Osteocyte (in vitro differentiated cells): ENCODE measurements around the gene PFDN6. TPM values are rescaled to one million over a fixed set of nuclear protein-coding genes. Genes with fewer than 3 reads are reported as not detected.

Experiments used
- DNase-seq: peaks from one replicate; pipeline ENCODE4 v3.0.0; 2021; ENCODE audit warnings: mixed read lengths; ENCODE audit not compliant: unreplicated experiment; ENCODE audit errors: extremely low spot score
- H3K27ac Mint-ChIP-seq: one replicate; pipeline ENCODE4 v1.8.0; 2021; ENCODE audit warnings: mild to moderate bottlenecking, mixed read lengths; ENCODE audit not compliant: unreplicated experiment
- H3K27me3 Mint-ChIP-seq: one replicate; pipeline ENCODE4 v1.8.0; 2021; ENCODE audit warnings: mixed read lengths; ENCODE audit not compliant: unreplicated experiment
- H3K36me3 Mint-ChIP-seq: one replicate; pipeline ENCODE4 v1.8.0; 2021; ENCODE audit warnings: mixed read lengths; ENCODE audit not compliant: unreplicated experiment
- H3K4me1 Mint-ChIP-seq: one replicate; pipeline ENCODE4 v1.8.0; 2021; ENCODE audit warnings: mixed read lengths; ENCODE audit not compliant: unreplicated experiment
- H3K4me3 Mint-ChIP-seq: one replicate; pipeline ENCODE4 v1.8.0; 2021; ENCODE audit warnings: mild to moderate bottlenecking, moderate library complexity, mixed read lengths; ENCODE audit not compliant: unreplicated experiment
- H3K9me3 Mint-ChIP-seq: one replicate; pipeline ENCODE4 v1.8.0; 2021; ENCODE audit warnings: mixed read lengths; ENCODE audit not compliant: unreplicated experiment
- total RNA-seq: library from RNA; stranded (reverse); gene quantifications from 2 replicates; pipeline ENCODE4 v1.2.1, GENCODE V29; 2021
- TF ChIP-seq, protein P1 (sequence below): fragments of 200-600 bp; sonication (generic); IDR thresholded peaks from 2 replicates; pipeline ENCODE4 v1.5.0; 2021; ENCODE audit warnings: antibody characterized with exemption, mild to moderate bottlenecking, moderate library complexity

Gene PFDN6
- total RNA-seq, 1 donor from 2014 or later, result 30.3 TPM

DNA sequence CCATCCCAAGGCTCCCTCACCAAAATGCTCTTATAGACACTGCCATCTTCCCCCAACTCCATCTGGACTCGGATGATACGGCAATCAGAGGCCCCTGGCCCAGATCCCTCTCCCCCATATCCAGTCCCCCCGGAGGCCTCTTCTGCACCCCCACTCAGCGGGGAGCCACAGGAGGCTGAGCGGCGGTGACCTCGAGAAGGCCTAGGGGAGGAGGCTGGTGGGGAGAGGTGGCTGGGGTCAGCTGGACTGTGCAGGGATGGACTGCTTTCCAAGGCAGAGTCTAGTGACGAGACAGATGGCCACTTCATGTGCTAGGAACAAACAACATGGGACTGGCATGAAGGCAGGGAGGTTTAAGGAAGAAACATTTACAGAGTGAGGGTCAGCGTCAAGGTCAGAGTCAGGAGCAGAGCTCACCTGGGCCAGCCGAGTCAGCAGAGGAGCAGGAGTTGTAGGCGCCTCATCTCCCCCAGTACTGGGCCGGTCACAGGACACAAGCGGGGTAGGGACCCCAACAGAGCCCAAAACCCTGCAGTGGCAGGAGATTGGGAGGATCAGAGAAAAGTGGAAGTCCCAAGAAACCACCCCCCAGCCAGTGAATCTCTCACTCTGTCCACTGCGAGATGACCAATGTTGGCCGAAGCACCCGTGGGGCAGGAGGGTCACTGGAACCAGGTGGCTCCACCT, 3.7 kb downstream of the PFDN6 start:
- Mint-ChIP-seq H3K36me3 (peaks cover 10% of the 10 kb centered on the region), H3K4me1 (peaks cover 31% of the 10 kb centered on the region), H3K27ac (no peak overlapping the region), H3K27me3 (no peaks in the 10 kb centered on the region), H3K9me3 (no peaks in the 10 kb centered on the region), H3K4me3 (no peak overlapping the region)
- DNase-seq, result no peak
- TF ChIP-seq, protein P1, sequence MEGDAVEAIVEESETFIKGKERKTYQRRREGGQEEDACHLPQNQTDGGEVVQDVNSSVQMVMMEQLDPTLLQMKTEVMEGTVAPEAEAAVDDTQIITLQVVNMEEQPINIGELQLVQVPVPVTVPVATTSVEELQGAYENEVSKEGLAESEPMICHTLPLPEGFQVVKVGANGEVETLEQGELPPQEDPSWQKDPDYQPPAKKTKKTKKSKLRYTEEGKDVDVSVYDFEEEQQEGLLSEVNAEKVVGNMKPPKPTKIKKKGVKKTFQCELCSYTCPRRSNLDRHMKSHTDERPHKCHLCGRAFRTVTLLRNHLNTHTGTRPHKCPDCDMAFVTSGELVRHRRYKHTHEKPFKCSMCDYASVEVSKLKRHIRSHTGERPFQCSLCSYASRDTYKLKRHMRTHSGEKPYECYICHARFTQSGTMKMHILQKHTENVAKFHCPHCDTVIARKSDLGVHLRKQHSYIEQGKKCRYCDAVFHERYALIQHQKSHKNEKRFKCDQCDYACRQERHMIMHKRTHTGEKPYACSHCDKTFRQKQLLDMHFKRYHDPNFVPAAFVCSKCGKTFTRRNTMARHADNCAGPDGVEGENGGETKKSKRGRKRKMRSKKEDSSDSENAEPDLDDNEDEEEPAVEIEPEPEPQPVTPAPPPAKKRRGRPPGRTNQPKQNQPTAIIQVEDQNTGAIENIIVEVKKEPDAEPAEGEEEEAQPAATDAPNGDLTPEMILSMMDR, result no peak

DNA sequence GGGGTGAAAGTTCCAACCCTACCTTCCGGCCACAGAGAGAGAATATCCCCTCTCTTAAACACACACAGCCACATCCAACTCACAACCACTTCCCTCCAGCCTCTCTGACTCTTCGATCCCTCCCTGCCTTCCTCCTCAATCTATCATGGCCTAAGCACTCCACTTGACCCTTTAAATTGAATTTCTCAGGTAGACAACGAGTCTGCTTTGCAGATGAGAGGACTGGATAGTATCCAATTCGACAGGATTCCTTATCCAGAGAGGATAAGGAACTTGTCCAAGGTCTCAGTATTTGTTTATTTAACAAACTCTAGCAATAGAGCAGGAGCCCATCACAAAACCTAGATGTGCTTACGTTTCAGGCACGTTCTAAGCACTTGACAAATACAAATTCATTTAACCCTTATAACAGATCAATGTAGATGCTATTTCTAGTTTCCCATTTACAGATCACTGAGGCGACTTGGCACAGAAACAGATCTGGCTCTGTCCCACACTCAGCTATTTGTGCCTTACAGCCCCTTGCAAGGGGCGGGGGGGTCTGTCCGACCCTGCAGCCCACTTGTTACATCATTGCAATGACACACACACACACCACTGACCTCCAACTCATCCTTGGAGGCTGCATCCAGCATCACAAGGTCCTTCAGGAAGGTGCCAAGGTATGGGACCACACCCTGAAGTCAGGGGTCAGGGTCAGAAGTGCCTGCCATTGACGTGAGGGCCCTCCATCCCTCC, 4.9 kb downstream of the PFDN6 start:
- H3K27ac Mint-ChIP-seq, result no peak overlapping the region
- H3K27me3 Mint-ChIP-seq, result no peaks in the 10 kb centered on the region
- H3K9me3 Mint-ChIP-seq, result no peaks in the 10 kb centered on the region
- H3K4me3 Mint-ChIP-seq, result no peak overlapping the region
- peaks cover 10% of the 10 kb centered on the region for H3K36me3 Mint-ChIP-seq
- TF ChIP-seq, protein P1, result no peak
- no peak for DNase-seq
- peaks cover 23% of the 10 kb centered on the region for H3K4me1 Mint-ChIP-seq

DNA sequence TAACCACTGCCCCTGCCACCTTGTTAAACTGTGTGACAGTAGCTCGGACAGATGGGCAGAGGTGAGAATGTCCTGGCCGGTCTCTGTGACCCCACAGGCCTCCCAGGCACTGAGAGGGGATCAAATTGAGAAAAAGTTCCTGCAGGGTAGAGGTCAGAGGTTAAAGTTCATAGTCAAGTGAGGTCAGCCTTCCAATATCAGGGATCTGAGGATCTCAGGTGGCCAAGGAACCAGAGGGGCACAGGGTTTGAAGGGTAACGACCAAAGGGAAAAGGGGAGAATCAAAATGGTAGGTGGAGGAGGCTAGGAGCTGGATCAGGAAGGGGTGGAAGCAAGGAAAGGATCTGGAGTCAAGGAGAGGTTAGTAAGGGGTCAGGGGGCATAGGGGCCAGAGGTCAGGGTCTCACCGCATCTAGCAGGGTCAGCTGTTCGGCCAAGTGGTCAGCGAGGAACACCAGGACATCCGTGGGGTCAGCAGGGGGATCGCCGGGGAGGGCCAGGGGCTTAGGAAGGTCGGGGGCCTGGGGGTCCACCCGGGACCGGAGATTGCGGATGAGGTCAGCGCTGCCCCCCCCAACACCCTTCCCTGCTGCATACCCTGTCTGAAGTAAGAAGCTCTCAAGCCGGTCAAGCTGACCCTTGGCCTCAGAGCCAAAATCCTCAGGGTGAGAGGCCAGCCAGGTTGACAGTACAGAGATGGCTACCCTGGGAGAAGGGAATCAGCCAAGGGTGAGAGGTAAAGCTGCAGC, 6.4 kb downstream of the PFDN6 start:
- DNase-seq, result no peak
- H3K27ac Mint-ChIP-seq, result peak overlapping the region; percentile 67
- TF ChIP-seq, protein P1, result no peak
- H3K9me3 Mint-ChIP-seq, result no peaks in the 10 kb centered on the region
- peaks cover 13% of the 10 kb centered on the region for H3K36me3 Mint-ChIP-seq
- H3K27me3 Mint-ChIP-seq, result no peaks in the 10 kb centered on the region
- H3K4me3 Mint-ChIP-seq, result peak overlapping the region; percentile 16
- H3K4me1 Mint-ChIP-seq, result peaks cover 22% of the 10 kb centered on the region

DNA sequence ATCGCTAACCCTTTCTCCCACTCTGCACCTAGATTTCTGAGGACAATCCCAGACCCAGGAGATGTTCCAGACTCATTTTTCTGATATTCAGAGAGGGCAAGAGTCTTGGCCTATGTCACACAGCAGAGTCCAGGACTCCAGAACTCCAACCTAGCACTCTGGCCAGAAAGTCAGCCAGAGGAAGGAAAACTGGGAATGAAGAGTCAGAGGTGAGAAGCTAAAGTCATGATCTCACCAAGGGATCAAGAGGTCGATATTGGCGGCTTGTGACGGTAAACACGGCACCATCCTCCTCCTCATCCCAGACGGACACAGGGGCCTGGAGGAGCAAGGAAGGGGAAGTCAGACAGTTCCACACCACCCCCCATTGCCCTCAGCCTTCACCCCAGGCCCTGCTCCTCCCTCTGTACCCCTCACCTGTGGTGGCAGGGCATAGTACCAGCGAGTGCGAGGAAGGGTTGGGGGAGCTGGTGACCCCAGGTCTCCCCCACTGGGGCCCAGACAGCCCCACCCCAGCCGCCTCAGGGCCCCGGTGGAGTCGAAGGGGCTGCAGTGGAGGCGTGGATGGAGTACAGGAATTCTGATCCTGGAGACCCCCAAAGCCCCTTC, 7.5 kb downstream of the PFDN6 start:
- TF ChIP-seq, protein P1, result no peak
- H3K9me3 Mint-ChIP-seq, result no peaks in the 10 kb centered on the region
- no peaks in the 10 kb centered on the region for H3K27me3 Mint-ChIP-seq
- H3K36me3 Mint-ChIP-seq, result peaks cover 15% of the 10 kb centered on the region
- no peak for DNase-seq
- peaks cover 30% of the 10 kb centered on the region for H3K4me1 Mint-ChIP-seq
- H3K27ac Mint-ChIP-seq, result peak overlapping the region; percentile 100
- peak overlapping the region; percentile 98 for H3K4me3 Mint-ChIP-seq
